DND-41 (cell line): ENCODE results near the gene RNF217.

Source experiments
- EZH2 ChIP-seq: IDR thresholded peaks from 3 replicates; pipeline ENCODE4 v1.6.1; 2012; ENCODE audit warnings: borderline replicate concordance, low read depth, mild to moderate bottlenecking, moderate library complexity, low read length, inconsistent platforms; ENCODE audit not compliant: severe bottlenecking
- TF ChIP-seq, protein P1 (sequence below): IDR thresholded peaks from 2 replicates; pipeline ENCODE4 v1.5.1; 2012; ENCODE audit warnings: borderline replicate concordance, low read length, moderate library complexity, mild to moderate bottlenecking; ENCODE audit not compliant: poor library complexity, severe bottlenecking; ENCODE audit errors: extremely low read depth

DNA sequence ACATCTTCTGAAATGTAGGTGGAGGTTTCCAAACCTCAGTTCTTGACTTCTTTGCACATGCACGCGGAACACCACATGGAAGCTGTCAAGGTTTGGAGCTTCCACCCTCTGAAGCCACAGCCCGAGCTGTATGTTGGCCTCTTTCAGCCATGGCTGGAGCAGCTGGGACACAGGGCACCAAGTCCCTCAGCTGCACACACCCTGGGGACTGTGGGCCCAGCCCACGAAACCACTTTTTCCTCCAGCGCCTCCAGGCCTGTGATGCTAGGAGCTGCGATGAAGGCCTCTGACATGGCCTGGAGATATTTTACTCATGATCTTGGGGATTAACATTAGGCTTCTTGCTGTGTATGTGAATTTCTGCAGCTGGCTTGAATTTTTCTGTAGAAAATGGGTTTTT lies 68.7 kb downstream of the RNF217 start:
- no peak for TF ChIP-seq EZH2
- TF ChIP-seq, protein P1, sequence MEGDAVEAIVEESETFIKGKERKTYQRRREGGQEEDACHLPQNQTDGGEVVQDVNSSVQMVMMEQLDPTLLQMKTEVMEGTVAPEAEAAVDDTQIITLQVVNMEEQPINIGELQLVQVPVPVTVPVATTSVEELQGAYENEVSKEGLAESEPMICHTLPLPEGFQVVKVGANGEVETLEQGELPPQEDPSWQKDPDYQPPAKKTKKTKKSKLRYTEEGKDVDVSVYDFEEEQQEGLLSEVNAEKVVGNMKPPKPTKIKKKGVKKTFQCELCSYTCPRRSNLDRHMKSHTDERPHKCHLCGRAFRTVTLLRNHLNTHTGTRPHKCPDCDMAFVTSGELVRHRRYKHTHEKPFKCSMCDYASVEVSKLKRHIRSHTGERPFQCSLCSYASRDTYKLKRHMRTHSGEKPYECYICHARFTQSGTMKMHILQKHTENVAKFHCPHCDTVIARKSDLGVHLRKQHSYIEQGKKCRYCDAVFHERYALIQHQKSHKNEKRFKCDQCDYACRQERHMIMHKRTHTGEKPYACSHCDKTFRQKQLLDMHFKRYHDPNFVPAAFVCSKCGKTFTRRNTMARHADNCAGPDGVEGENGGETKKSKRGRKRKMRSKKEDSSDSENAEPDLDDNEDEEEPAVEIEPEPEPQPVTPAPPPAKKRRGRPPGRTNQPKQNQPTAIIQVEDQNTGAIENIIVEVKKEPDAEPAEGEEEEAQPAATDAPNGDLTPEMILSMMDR, result no peak
